Ectodermal cell (in vitro differentiated cells): ENCODE results near the gene RELT.

Source experiments
- H3K27ac ChIP-seq: 2 replicates; pipeline ENCODE4 v1.7.0; 2013; ENCODE audit warnings: mild to moderate bottlenecking, low read depth, low read length; ENCODE audit not compliant: insufficient read depth, poor library complexity, severe bottlenecking
- H3K27me3 ChIP-seq: 2 replicates; pipeline ENCODE4 v1.7.0; 2013; ENCODE audit warnings: mild to moderate bottlenecking, low read length; ENCODE audit not compliant: insufficient read depth, control insufficient read depth, poor library complexity, severe bottlenecking
- H3K36me3 ChIP-seq: one replicate; pipeline ENCODE4 v1.7.0; 2013; ENCODE audit warnings: low read length; ENCODE audit not compliant: control insufficient read depth, insufficient read depth
- H3K4me1 ChIP-seq: one replicate; pipeline ENCODE4 v1.7.0; 2013; ENCODE audit warnings: low read length; ENCODE audit not compliant: control insufficient read depth, insufficient read depth
- H3K4me3 ChIP-seq: 2 replicates; pipeline ENCODE4 v1.7.0; 2013; ENCODE audit warnings: low read depth, low read length, control low read depth; ENCODE audit not compliant: insufficient read depth
- H3K9me3 ChIP-seq: 2 replicates; pipeline ENCODE4 v1.7.0; 2013; ENCODE audit warnings: mild to moderate bottlenecking, low read length, moderate library complexity; ENCODE audit not compliant: control insufficient read depth
- WGBS, 2 experiments: methylation state at CpG; one replicate each; pipeline ENCODE4 v1.1.7; 2013; ENCODE audit warnings: missing lambda C conversion rate in 2 of 2; 5-methylcytosine and 5-hydroxymethylcytosine counted together

RELT gene

DNA sequence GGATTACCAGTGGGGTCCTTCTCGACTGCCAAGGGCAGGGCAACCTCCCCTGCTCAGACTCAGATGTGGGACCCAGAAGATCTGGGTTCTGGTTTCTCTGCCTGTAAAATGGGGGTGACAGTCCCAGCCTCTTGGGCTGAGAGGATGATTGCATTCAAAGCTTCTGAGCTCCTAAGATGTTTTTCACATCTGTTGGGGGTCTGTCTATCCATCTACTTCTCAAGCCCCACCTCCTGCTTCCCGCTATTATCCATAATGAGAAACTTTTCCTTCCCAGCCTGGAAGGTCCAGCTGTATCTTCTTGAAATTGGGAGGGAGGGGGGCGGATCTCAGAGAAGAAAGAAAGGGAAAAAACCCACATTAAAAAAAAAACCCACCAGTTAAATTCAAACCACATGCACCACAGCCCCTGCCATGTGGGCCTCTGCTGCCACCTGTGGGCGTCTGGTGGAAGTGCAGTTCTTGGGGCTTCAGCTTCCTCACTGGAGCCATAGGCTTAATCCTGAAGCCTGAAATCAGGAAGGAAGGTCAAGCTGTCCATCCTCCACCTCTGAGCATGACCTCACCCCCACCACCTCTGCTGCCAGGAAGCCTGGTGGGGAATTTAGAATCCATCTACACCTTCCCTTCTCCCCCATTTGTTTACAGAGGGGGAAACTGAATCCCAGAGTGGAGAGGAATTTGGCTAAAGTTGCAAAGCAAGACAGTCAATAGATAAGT, 40.8 kb upstream of the RELT start:
- peak overlapping the region; percentile 20 for H3K27ac ChIP-seq
- H3K4me1 ChIP-seq = peaks cover 61% of the 10 kb centered on the region
- no peaks in the 10 kb centered on the region for H3K27me3 ChIP-seq
- 13 to 33% methylated on average over 2 to 4 of the region's 4 CpGs for WGBS, 2 experiments
- H3K9me3 ChIP-seq = no peaks in the 10 kb centered on the region
- no peak overlapping the region for H3K4me3 ChIP-seq
- H3K36me3 ChIP-seq = no peaks in the 10 kb centered on the region

DNA sequence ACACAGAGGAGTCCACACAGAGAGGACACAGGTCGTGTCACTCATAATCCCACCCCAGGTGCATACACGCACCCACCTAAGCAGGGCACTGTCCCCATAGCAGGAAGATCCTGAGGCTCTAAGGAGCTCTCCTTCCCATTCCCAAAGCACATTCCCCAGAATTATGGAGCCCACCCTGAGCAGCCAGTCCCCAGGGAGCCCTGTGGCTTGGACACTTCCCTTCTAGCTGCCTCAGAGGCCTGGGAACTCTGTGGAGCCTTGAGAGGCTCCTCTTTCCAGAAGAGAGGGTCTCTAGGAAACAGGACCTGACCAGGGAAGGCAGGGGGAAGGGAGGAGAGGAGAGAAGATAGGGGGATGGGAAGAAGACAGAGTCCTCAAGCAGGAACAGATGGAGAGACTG, 38.4 kb upstream of the RELT start:
- 95 to 96% methylated on average over 2 of the region's 2 CpGs for WGBS, 2 experiments
- Histone ChIP-seq H3K36me3 (no peaks in the 10 kb centered on the region), H3K9me3 (no peaks in the 10 kb centered on the region), H3K27me3 (peaks cover 20% of the 10 kb centered on the region), H3K4me1 (peaks cover 37% of the 10 kb centered on the region), H3K4me3 (no peak overlapping the region), H3K27ac (no peak overlapping the region)

DNA sequence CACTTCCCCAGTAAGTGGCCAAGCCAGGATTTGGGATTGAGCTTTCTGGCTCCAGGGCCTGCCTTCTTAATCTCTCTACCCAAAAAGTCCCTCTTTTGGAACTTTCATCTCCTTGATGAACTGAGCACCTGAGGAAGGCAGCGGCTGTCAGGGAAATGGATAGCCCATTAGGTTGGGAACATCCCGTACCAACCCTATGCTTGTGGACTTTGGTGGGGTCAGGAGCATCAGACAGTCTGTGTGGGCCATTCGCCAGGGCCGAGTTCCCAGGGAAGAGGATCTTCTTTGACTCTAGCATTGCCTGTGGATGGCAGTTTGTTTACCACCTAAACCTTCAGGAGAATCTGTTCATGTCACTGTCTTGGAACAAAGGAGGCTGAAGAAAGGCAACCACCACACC, 37.9 kb upstream of the RELT start:
- peaks cover 24% of the 10 kb centered on the region for H3K27me3 ChIP-seq
- H3K4me3 ChIP-seq = no peak overlapping the region
- H3K9me3 ChIP-seq = no peaks in the 10 kb centered on the region
- WGBS, 2 experiments = 91 to 92% methylated on average over 4 of the region's 4 CpGs
- H3K27ac ChIP-seq = no peak overlapping the region
- peaks cover 36% of the 10 kb centered on the region for H3K4me1 ChIP-seq
- H3K36me3 ChIP-seq = no peaks in the 10 kb centered on the region

DNA sequence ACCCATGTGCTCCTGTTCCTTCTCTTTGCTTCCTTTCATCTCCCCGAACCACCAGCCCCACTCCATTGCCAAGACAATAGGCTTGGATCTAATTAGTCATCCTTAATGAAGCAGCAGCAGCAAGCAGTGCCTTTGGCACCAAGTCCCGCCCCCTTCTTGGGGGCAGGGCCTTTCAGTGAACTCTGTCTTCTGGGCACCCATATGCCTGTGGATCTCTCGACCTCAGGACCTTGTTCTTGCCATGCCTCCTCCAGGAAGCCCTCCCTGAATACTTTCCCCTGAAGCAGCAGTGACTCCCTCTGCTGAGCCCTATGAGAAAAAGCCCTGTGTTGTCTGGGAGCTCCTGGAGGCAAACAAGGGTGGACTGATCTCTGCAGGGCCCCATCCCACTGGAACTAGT, 36.0 kb upstream of the RELT start:
- peaks cover 27% of the 10 kb centered on the region for H3K27me3 ChIP-seq
- peaks cover 24% of the 10 kb centered on the region for H3K4me1 ChIP-seq
- 46 to 47% methylated on average over 3 of the region's 3 CpGs for WGBS, 2 experiments
- H3K27ac ChIP-seq = no peak overlapping the region
- no peaks in the 10 kb centered on the region for H3K9me3 ChIP-seq
- H3K4me3 ChIP-seq = no peak overlapping the region
- no peaks in the 10 kb centered on the region for H3K36me3 ChIP-seq

DNA sequence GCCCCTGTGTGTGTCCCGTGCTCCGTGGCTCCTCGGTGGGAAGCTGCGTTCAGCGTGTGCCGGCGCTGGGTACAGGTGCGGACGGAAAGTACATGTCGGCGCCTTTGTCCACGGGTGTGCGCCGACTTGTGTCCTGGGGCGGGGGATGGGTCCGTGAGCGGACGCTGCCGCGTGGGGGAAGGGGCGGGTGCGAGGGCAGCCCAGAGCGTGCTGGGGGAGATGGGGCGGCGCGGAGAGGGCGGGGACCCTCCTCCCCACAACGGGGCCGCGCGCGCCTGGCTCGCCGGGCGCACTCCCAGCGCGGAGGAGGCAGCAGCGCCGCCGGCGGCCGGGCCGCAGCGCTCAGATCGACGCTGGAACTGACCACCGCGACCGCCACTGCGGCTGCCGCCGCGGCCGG, 33.6 kb upstream of the RELT start:
- peak overlapping the region; percentile 35 for H3K4me3 ChIP-seq
- no peaks in the 10 kb centered on the region for H3K36me3 ChIP-seq
- 5 to 7% methylated on average over 54 of the region's 54 CpGs for WGBS, 2 experiments
- peaks cover 27% of the 10 kb centered on the region for H3K27me3 ChIP-seq
- H3K9me3 ChIP-seq = no peaks in the 10 kb centered on the region
- no peak overlapping the region for H3K27ac ChIP-seq
- peaks cover 21% of the 10 kb centered on the region for H3K4me1 ChIP-seq

DNA sequence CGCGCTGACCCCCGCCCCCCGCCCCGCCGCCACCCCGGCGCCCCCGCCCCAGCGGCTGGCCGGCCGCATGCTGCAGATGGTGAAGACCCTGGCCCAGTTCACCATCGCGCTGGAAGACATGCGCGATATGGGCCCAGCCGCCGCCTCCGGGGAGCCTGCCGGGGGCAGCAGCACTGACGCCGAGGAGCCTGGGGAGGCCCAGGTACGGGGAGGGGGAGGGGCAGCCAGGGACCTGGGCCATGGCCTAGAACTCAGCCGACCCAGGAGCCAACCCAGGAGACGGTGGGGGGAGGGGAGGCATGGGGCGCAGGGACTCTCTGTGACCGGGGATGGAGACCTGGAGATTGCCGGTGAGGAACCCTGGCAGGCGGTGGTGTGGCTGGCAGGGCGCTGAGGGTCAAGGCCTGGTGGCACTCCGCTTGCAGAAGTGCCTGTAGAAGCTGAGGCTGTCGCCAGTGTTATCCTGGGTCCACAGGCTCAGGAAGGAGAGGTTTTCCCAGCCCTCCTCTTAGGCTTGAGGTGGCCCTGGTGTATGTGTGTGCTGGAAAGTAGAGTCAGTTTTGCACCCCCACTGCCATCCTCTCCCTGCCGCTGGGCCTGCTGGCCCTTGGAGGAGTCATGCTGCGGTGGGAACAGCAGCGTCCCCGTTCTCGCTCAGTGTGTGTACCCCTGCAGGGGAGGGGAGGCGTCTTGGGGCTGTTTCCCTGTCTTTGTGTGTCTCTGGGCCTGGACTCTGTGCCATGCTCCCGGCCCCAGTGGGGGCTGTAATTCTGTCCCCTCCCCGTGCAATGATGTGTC, 32.9 kb upstream of the RELT start:
- Histone ChIP-seq H3K4me3 (no peak overlapping the region), H3K36me3 (no peaks in the 10 kb centered on the region), H3K27me3 (peaks cover 27% of the 10 kb centered on the region), H3K27ac (no peak overlapping the region), H3K4me1 (peaks cover 15% of the 10 kb centered on the region), H3K9me3 (no peaks in the 10 kb centered on the region)
- 26% methylated on average over 40 of the region's 40 CpGs for WGBS, 2 experiments

DNA sequence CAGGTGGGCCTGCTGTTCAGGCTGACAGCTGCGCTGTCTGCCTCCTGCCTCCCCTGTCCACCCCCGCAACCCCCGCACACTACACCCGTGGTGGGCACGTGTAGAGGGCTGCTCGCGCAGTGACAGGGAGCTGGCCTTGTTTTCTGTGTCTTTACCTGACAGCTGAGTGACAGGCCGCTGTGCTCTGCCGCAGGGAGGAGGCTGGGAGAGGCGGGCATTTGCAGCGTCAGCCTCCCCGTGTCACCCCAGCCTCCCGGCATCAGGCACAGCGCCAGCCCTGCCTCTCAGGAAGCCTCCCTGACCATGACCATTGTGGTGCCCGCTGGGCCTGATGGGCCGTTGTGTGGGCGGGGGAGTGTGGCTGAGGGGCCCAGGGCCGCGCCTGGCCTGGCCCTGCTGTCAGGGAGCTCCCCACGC, 32.0 kb upstream of the RELT start:
- Histone ChIP-seq H3K27ac (no peak overlapping the region), H3K36me3 (no peaks in the 10 kb centered on the region), H3K4me3 (no peak overlapping the region), H3K4me1 (peaks cover 13% of the 10 kb centered on the region), H3K27me3 (peaks cover 27% of the 10 kb centered on the region), H3K9me3 (no peaks in the 10 kb centered on the region)
- 86 to 90% methylated on average over 20 of the region's 20 CpGs for WGBS, 2 experiments

DNA sequence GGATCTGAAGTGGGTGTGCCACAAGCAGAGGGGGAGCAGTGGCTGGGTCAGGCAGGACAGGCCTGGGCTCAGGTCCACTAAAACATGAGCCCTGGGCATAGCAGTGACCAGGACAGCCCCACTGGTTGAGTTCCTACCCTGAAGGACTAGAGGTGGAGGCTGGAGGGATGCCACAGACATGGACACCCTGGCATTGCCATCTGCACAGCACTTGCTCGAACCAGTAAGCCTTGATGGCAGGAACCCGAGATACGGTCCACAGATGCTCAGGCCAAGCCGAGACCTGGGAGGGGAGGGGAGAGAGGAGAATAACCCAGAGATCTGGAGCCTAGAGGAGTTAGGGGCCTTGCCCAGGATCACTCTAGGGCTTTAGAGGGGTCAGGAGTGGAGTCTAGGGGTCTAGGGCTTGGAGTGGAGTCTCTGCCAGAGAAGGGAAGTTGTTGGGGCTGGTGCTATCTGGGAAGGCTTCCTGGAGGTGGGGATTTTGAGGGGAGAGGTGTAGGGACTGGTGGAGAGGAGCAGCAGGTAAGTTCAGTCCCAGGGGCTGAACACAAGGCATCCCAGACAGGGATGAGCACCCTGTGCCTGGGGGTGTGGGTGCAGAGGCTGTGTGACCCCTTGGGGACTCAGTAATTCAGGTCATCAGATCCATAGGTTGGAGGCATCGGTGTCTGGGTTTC, 30.6 kb upstream of the RELT start:
- Histone ChIP-seq H3K4me1 (peaks cover 10% of the 10 kb centered on the region), H3K9me3 (no peaks in the 10 kb centered on the region), H3K36me3 (no peaks in the 10 kb centered on the region), H3K27ac (no peak overlapping the region), H3K4me3 (no peak overlapping the region), H3K27me3 (peaks cover 27% of the 10 kb centered on the region)
- whole genome bisulfite sequencing, 2 experiments = 90 to 97% methylated on average over 5 of the region's 5 CpGs

DNA sequence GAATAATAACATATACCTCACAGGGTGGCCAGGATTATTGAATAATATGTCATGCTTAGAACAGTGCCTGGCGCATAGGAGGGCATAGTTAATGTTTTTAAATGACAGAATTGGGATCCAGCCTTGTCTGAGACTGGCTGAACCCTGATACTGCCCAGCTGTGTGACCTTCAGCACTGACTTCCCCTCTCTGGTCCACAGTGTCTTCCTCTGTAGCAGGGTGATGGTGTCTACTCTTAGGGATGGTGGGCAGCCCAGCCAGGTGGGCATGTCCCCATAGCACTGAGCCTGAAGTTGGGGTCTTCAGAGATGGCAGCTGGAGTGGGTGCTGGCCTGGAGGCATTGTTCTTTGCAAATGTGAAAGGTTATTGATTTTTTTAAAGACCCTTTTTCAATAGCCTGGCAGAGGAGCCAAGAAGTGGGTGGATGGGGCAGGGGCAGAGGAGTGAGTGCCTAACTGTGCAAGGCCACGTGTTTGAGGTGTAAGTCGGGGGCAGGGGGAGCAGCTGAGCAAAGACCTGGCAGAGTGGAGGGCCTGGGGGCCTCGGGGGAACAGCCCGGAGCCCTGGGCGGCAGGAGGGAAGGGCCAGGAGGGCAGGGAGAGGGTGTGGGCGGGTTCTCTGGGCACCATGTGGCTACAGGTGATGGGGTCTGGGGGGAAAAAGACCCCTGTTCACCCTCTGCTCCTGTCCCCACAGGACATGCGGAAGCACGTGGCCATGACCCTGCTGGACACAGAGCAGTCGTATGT, 29.8 kb upstream of the RELT start:
- 80 to 82% methylated on average over 10 of the region's 10 CpGs for WGBS, 2 experiments
- H3K4me1 ChIP-seq = peaks cover 10% of the 10 kb centered on the region
- no peak overlapping the region for H3K27ac ChIP-seq
- no peaks in the 10 kb centered on the region for H3K9me3 ChIP-seq
- no peaks in the 10 kb centered on the region for H3K36me3 ChIP-seq
- peaks cover 22% of the 10 kb centered on the region for H3K27me3 ChIP-seq
- no peak overlapping the region for H3K4me3 ChIP-seq
